Measurements from ENCODE around the gene JUNB. TPM values are rescaled to one million over a fixed set of nuclear protein-coding genes. Genes with fewer than 3 reads are reported as not detected.
A peak's percentile ranks its signal among the peaks of the same experiment; 100 is the strongest.

Gene JUNB
- total RNA-seq, 1 donor, result 87.9 TPM

GRCh38 chr19:12799742-12800465 lies 8.6 kb downstream of the JUNB start:
- DNase-seq (ENCODE audit: low read depth), result no peak
- no peak for TF ChIP-seq CTCF (IDR thresholded peaks at IDR 0.05; ENCODE audit: insufficient read depth, low read length)
- H3K4me3 ChIP-seq (ENCODE audit: low read depth, low read length), result no peak overlapping the region

- peak overlapping the region; percentile 94 for H3K4me3 ChIP-seq (ENCODE audit: low read depth, low read length)
- no peak for DNase-seq (ENCODE audit: low read depth)
- no peak for TF ChIP-seq CTCF (IDR thresholded peaks at IDR 0.05; ENCODE audit: insufficient read depth, low read length)
Observed at GRCh38 chr19:12800466-12800770, 9.1 kb downstream of the JUNB start.

- TF ChIP-seq CTCF (IDR thresholded peaks at IDR 0.05; ENCODE audit: insufficient read depth, low read length), result no peak
- DNase-seq (ENCODE audit: low read depth), result no peak
- peak overlapping the region; percentile 94 for H3K4me3 ChIP-seq (ENCODE audit: low read depth, low read length)
Observed at GRCh38 chr19:12800923-12801465, 9.7 kb downstream of the JUNB start.

GRCh38 chr19:12801466-12802266 lies 10.4 kb downstream of the JUNB start, which contains the start of the genes PRDX2 and THSD8:
PRDX2 (minus strand) TSS chr19:12801800; CDS start chr19:12801261, 539 bp downstream.
THSD8 (plus strand) TSS chr19:12802069; CDS start chr19:12802072, 3 bp downstream.
- DNase-seq (ENCODE audit: low read depth), result peak; percentile 65
- peak within 1 kb of the TSS; percentile 94 for H3K4me3 ChIP-seq (ENCODE audit: low read depth, low read length)
- no peak for TF ChIP-seq CTCF (IDR thresholded peaks at IDR 0.05; ENCODE audit: insufficient read depth, low read length)

- no peak for DNase-seq (ENCODE audit: low read depth)
- peak; percentile 18 for TF ChIP-seq CTCF (IDR thresholded peaks at IDR 0.05; ENCODE audit: insufficient read depth, low read length)
Observed at GRCh38 chr19:12802267-12803106, 11.2 kb downstream of the JUNB start.

GRCh38 chr19:12804051-12804450 lies 12.8 kb downstream of the JUNB start:
- DNase-seq (ENCODE audit: low read depth), result no peak
- TF ChIP-seq CTCF (IDR thresholded peaks at IDR 0.05; ENCODE audit: insufficient read depth, low read length), result no peak
- H3K4me3 ChIP-seq (ENCODE audit: low read depth, low read length), result no peak overlapping the region

More at GRCh38 chr19:12802267-12803106, 11.2 kb downstream of the JUNB start:
- H3K4me3 ChIP-seq (ENCODE audit: low read depth, low read length), result peak overlapping the region; percentile 94
